Hypothalamus (tissue), 51 donors: ENCODE data around the gene ABR.
A peak's percentile ranks its signal among the peaks of the same experiment; 100 is the strongest.
"Not testable (repeated sequence)": the region's sequence is repeated elsewhere in the genome, so short reads cannot be mapped to it uniquely, and the experiment has no call there.

Source experiments
- DNase-seq, 51 donors: peaks; one replicate each; lab custom pipeline; 2025; lab: John Stamatoyannopoulos, UW

The ABR gene

DNA sequence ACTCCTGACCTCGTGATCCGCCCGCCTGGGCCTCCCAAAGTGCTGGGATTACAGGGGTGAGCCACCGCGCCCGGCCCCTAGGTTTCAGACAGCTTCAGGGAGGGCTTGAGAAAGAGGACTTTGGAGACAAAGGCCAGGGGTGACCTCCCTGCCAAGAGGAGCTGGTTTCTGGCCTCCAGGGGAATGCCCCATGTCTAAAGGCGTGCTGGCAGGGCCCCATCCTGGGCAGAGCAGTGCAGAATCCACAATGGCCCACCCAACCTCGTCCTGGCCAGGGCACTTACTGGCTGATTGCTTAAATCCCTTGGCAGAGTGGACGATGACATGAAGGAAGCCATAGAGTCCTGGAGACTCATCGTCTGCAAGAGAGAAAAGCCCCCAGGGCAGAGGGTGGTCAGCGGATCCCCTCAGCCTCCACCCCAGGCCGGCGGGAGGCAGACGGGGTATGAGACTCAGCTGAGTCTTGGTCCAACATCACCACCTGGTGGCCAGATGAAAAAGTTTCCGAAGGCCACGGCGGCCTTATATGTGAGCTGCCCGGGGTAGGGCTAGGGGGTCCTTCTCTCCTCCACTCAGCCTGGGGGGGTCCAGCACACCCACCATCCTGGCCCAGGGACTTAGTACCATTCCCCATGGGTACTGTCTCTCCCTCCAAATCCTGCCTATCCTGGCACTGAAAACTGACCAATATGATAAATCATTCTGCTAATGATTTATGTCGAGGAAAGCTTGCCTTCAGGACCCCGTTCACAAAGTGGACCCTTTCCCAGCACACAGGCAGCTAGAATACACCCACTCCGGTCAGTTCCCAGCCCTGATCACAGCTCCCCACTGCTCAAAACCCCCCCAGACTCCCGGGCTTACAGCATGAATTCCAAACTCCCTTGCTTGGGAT, 123.8 kb downstream of the ABR start:
- DNase-seq = peak in 42 of 51 donors; percentile 12 to 82 (median 50)

DNA sequence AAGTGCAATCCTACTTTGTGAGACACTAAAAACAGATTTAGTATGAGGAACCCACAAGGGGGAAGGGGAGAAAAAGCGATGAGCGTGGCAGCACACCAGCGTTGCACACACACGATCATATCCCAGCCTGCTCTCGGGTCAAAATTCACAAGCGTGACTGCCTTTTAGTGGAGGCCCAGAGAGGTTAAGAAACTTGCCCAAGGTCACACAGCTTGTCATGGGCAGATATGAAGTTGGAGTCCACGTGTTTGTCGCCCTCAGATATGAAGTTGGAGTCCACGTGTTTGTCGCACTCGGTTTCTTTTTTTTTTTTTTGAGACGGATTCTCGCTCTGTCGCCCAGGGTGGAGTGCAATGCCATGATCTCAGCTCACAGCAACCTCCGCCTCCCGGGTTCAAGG, 124.5 kb downstream of the ABR start:
- no peak for DNase-seq

DNA sequence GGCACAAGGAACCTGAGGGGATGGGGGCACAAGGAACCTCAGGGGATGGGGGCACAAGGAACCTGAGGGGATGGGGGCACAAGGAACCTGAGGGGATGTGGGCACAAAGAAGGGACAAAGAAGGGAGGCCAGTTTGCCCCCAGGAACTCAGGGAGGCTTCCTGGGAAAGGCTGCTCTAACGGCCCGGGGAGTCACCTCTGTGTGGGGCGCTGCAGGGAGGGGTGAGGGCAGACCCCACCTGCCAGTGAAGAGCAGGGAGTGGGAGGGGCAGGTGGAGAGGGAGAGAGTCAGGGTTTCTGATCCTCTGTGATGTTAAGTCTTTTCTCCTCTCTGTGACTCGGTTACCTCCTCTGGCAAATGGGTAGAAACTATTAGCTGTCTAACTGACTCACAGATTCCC, 125.1 kb downstream of the ABR start:
- no peak for DNase-seq

DNA sequence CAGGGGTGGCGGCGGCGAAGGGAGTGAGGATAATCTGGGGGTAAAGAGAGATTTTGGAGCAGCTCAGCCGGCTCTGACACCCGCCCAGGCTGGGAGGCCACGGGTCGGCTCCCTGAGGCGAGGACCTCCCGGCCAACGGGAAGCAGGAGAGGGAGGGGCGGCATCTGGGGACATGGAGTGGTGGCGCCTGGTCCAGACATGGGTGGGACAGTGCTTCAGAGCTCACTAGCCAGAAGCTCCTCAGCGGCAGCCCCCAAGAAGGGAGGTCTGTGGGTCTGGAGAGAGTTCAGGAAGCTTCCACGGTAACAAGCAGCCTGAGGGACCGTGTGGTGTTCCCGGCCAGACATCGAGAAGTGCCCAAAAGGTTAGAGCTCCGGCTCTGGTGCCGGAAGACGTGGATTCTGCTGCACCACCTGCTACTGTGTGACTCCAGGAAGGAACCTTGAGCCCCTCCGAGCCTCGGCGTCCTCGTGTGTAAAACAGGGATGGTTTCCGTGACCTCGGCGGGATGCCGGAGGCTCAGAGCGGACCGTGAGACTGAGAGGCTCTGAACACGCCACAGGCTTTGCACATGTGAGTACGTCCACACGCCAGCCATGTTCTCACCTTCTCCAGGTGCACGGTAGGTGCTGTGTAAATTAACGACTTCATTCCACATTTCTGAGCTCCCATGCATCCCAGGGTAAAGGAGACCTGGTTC, 126.0 kb downstream of the ABR start:
- no peak for DNase-seq

DNA sequence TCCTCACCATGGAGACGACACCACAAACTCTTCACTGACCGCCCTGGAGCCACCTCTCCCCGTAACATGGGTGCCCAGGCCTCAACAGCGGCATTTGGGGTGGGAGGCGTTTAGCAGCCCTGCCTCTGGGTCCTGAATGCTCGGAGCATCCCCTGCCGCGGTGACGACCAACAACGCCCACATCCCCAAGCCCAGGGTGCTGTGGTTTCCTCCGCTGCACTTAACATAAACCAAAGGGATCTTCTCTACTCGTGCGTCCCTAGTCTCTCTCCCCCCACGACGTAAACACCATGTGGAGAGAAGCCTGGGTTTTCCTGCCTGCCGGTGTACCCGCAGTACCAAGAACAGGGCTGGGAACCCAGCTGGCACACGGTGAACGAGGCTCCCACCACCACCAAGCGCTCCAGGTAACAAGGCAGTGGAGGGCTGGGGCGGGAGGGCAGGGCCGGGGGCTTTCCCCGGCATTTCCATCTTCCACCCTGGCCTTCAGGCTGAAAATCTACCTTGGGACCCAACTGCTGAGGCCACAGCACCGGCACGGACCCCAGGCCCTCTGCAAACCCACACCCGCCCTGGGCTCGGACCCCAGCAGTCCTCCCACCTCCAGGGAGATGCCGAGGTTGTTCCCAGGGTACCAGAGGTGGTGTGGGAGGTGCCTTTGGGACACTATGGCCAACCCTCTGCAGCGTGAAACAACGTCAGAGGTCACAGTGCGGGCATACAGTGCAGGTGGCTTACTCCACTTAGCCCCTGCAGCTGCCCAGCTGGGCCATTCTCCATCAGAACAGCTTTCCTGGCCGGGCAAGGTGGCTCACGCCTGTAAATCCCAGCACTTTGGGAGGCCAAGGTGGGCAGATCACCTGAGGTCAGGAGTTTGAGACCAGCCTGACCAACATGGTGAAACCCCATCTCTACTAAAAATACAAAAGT, 128.5 kb downstream of the ABR start:
- no peak for DNase-seq

DNA sequence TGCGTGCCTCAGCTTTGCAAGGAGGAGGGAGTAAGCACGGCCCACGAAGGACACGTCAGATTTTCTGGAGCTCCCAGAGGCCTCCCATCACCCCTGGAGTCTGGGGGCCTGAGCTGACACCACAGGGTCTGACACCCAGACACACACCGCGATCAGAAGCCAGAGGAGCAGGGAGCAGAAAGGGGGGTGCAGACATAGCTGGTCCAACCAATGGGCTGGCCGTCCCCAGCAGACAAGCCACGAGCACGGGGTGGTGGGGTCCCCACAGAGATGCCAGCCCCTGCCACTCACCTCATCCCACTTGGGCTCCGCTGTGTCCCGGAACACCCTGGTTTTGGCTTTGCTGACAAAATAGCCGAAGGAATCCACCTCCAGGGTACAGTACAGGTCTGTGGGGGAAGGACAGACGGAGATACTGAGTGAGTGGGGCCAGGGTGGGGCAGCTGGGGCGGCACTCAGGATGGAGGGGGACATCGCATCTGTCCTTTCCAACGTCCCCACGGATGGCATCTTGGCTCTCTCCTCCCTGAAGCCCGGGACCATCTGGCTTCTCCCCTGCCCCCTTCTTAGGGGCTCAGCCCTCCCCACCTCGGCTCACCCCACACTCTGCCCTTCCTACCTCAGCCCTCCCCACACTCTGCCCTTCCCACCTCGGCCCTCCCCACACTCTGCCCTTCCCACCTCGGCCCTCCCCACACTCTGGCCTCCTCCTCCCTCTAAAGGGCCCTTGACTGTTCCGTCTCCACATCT, 129.4 kb downstream of the ABR start:
- DNase-seq = no peak

DNA sequence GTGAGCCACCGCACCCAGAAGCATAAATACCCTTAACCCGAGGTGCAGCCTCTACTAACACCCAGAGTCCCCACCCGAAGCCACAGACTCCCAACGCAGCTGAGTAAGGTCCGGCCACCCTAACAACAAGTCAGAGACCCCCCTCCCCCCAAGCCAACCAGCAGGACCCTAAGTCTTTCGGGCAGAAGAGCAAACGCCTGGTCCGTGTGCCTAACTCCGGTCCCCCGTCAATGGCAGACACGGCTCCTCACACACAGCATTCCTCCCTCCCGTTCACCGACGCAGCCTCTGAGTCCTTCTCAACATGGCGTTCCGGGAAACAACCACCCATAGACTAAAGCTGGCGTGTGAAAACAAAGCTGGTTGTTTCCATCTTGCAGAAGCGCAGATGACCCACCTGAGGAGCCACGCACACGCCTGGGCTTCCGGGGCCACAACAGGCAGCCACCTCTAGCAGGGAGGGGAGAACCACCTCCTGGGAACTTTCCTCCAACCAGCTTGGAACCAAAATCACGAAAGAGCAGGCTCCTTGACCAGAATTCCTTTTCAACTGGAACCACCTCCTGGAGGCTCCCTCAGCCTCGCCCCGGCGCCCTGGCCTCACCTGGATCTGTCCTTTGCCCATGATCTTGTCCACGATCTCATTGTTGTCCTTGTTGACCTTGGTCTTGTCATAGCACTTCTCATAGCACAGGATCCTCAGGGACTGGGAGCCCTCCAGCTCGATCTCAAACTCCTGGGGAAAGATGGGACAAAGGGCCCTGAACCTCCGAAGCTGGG, 130.1 kb downstream of the ABR start:
- DNase-seq = no peak

DNA sequence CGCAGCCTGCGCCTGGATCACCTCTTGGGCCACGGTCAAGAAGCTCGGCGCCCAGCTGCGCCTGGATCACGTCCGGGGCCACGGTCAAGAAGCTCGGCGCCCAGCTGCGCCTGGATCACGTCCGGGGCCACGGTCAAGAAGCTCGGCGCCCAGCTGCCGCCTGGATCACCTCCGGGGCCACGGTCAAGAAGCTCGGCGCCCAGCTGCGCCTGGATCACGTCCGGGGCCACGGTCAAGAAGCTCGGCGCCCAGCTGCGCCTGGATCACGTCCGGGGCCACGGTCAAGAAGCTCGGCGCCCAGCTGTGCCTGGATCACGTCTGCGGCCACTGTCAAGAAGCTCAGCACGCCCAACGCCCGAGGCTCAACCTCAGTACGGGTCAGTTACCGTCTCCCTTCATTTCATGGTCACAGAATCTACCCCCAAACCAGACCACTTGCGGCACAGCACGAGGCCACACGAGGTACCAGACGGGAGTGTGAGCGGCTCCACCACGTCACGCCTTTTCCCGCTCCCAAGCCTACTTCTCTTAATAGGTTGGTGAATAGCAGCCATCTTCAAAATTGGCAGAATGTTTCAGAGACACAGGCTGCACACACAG, 131.2 kb downstream of the ABR start:
- DNase-seq = not testable (repeated sequence)

DNA sequence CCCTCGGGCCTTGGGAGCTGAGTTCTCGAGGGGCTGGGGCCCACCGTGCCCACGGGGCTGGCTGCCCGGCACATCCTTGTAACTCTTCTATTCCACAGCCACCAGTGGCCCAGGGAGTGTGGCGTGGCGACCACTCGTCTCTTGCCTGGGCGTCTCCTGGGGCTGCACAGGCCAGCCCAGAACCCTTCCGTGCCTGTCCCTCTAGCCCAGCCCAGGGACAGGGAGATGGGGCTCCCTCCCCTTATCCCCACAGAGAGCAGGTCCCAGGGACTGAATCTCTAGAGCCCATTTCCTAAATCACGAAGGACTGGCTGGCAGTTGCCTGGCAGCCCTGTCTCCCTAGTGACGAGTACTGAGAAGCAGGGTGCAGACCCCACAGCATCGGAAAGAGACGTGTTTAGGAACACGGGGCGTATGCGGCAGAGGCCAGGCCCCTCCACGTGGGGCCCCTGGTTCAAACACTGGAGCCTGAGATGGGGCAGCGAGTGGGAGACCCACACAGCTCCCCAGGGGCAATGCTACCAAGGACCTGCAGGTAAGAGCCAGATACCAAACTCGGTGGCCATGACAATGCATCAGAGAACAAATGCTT, 131.8 kb downstream of the ABR start:
- no peak for DNase-seq

DNA sequence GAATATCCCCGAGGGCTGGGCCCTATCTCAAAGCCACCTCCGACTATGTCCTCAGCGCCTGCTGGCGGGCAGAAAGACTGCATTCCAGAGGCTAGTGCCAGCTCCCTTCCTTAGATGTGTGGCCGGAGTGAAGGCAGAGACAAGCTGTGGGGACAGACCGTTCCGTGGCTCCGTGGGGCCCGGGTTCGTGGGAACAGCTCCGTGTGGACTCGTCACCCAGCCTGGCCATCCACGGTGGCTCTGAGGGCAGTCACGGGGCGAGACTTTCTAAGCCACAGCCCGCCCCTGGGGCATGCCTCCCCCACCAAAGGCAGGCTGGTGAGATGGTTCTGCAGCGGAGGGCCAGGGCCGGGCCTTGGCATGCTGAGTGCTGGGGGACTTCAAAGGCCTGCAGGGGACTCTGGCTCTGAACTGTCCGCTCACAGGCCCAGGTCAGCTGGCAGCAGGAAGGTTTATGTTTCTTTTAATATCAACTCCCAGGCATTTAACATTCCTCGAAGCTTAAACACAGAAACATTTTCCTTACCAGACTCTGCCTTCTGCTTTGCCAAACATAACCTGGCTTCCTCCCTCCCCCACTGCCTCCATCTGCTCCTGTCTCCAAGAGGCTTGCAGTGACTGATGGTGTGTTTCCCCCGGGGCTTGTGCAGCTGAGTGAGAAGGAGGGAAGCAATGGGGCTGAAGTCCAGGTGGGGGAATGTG, 132.5 kb downstream of the ABR start:
- no peak for DNase-seq

DNA sequence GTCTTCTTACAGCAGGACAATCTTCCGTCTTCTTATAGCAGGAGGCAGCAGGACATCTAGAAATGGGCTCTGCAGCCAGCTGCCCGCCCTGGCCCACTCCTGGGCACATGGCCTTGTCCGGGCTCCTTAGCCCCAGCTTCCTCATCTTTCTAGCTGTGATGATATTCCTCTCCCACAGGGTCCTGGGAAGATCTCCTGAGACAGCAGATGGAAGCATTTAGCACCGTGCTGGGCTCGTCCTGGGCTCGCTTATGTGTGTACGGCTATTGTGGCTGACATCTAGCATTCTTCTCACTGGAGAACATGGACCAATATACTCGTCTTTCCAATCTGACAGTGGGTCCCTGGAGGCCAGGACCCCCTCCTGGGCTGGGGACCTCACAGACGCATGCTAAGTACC, 134.3 kb downstream of the ABR start:
- no peak for DNase-seq

DNA sequence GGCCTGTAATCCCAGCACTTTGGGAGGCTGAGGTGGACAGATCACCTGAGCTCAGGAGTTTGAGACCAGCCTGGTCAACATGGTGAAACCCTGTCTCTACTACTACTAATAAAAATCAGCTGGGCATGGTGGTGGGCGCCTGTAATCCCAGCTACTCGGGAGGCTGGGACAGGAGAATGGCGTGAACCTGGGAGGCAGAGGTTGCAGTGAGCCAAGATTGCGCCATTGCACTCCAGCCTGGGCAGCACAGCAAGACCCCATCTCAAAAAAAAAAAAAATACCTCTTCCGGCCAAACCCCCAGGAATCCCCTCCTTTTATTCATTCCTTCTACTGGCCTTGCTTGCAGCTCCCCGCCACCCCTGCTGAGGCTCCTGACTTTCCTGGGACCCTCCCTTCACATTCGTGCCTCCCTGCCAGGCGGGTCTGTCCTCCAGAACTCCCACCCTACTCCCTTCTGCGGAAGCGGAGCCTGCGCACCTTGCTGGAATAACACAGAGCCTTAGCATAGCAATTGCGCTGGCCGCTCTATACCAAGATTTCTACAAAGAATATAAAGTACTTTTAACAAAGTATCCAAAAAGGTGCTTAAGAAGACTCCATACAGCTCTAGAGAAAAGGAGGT, 135.3 kb downstream of the ABR start:
- not testable (repeated sequence) for DNase-seq

DNA sequence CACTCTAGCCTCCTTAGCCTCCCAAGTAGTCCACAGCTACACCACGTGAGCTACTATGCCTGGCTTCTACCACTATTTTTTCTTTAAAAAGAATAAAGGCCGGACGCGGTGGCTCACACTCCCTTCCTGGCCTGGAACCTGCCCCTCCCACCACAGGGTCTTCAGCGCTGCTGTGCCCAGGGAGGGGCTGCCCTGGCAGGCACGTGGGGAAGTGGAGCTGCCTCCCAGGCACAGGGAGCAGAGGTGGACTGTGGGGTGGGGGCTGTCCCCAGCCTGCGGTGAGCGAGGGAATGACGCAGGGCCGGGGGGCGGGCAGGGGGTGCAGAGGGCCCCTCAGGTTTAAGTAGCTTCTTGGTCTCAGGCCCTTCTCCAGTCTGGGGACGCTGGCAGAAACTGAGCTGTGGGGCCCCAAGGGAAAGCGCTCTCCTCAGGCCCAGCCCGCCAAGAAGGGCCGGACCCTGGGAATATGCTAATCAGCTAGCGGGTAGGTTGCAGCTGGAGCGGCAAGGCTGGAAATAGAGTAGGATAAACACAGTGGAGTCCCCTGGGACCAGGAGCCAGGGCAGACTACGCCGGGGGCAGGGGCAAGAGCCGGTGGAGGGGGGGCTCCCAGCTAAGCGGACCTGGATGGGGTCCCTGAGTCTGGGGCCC, 136.1 kb downstream of the ABR start:
- DNase-seq = peak in 6 of 51 donors; percentile 11 to 45 (median 24)

DNA sequence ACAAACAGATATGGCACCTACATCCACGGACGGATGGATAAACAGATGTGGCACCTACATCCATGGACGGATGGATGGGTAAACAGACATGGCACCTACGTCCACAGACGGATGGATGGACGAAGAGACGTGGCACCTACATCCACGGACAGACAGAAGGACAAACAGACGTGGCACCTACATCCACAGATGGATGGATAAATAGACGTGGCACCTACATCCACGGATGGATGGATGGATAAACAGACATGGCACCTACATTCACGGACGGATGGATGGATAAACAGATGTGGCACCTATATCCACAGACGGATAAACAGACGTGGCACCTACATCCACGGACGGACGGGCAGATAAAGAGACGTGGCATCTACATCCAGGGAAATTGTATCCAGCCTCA, 137.3 kb downstream of the ABR start:
- DNase-seq = no peak

DNA sequence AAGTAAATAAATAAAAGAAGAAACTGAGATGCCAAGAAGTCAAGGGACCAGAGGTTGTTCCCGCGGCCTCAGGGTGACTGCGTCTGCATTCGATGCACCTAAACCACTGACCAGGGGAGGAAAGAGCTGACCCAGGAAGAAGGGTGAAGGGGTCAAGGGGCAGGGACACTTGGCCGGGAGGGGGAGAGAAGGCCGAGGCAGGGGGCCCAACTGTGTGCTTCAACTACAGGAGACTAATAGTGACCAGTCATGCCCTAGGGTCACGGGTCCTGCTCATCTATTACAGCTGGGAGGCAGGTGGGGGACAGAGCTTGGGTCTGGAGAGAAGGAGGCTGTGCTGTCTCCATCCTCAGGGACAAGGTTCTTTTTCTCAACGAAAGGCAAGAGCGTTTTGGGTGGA, 138.0 kb downstream of the ABR start:
- no peak for DNase-seq

DNA sequence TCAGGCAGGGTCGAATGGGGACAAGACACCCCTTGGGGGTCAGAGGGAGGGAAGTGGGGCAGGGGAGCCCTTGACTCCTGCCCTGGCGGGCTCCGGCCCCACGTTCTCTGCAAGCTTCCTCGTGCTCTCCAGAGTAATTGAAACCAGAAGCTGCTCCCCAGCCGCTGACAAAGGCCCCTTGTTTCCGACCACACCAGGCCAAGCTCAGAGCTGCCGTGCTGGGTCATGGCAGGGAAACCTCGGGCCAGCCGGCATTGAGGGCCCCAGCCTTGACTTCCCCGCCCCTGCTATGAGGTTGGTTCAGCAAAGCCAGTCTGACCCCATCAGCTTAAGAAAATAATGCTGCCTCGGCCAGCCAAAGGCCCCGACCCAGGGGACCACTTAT, 139.6 kb downstream of the ABR start:
- peak in 26 of 51 donors; percentile 14 to 67 (median 31) for DNase-seq
